H1 (cell line): ENCODE measurements around the gene MFRP. TPM values are rescaled to one million over a fixed set of nuclear protein-coding genes. Genes with fewer than 3 reads are reported as not detected.
A peak's percentile ranks its signal among the peaks of the same experiment; 100 is the strongest.

Experiments used
- CTCF ChIA-PET: fragments of 300-600 bp; sonication (Branson Sonifier 250); formaldehyde crosslinking; loops from one replicate; lab custom pipeline; 2021; ENCODE audit not compliant: partially characterized antibody; lab: Charles Lee
- POLR2A ChIA-PET: fragments of 300-600 bp; sonication (Branson Sonifier 250); formaldehyde crosslinking; loops from one replicate; lab custom pipeline; 2021; ENCODE audit warnings: inconsistent platforms; ENCODE audit not compliant: partially characterized antibody; lab: Charles Lee
- DNase-seq, 2 experiments: peaks; one replicate each; pipeline versions ENCODE4 v3.0.0 to v3.0.0-alpha.2; 2010 to 2022; ENCODE audit warnings: low spot score in 2 of 2, low read depth in 1 of 2, mixed read lengths in 1 of 2
- FAIRE-seq: peaks from 2 replicates; lab custom pipeline; 2011; peaks lifted over from hg19 to GRCh38; lab: Jason Lieb, UNC
- H2AFZ ChIP-seq: 2 replicates; pipeline ENCODE4 v1.8.1; 2012; ENCODE audit warnings: low read length, inconsistent platforms
- H2AK5ac ChIP-seq: 2 replicates; pipeline ENCODE4 v1.6.1; 2013; ENCODE audit warnings: low read depth, low read length
- H2BK120ac ChIP-seq: replicated peaks from 2 replicates; pipeline ENCODE3; 2013; ENCODE audit warnings: low read depth, low read length, inconsistent platforms
- H2BK12ac ChIP-seq: 2 replicates; pipeline ENCODE4 v1.6.1; 2013; ENCODE audit warnings: low read depth, low read length
- H2BK15ac ChIP-seq: 2 replicates; pipeline ENCODE4 v1.6.1; 2013; ENCODE audit warnings: low read length
- H2BK20ac ChIP-seq: 2 replicates; pipeline ENCODE4 v1.6.1; 2013; ENCODE audit warnings: low read length
- H2BK5ac ChIP-seq: 2 replicates; pipeline ENCODE4 v1.6.1; 2013; ENCODE audit warnings: low read depth, low read length
- H3K14ac ChIP-seq: 2 replicates; pipeline ENCODE4 v1.6.1; 2013; ENCODE audit warnings: inconsistent platforms; ENCODE audit not compliant: insufficient read length
- H3K18ac ChIP-seq: 2 replicates; pipeline ENCODE4 v1.6.1; 2013; ENCODE audit warnings: low read length; ENCODE audit errors: extremely low read depth
- H3K23ac ChIP-seq: 2 replicates; pipeline ENCODE4 v1.6.1; 2013; ENCODE audit warnings: inconsistent platforms; ENCODE audit not compliant: insufficient read length
- H3K23me2 ChIP-seq: 2 replicates; pipeline ENCODE4 v1.6.1; 2013; ENCODE audit warnings: low read depth, low read length
- H3K27ac ChIP-seq: 2 replicates; pipeline ENCODE4 v1.6.1; 2011; ENCODE audit warnings: low read depth, low read length, inconsistent platforms
- H3K27me3 ChIP-seq, 4 experiments: replicated peaks in 1 of 4; 1 replicate in 1 of 4; 2 replicates in 3 of 4; pipeline versions ENCODE4 v1.6.1 to v1.8.1; 2011 to 2013; ENCODE audit warnings: low read length in 3 of 4, mild to moderate bottlenecking in 3 of 4, inconsistent platforms in 2 of 4, mixed read lengths in 2 of 4, moderate library complexity in 1 of 4; ENCODE audit not compliant: control insufficient read depth in 3 of 4, insufficient read depth in 3 of 4; ENCODE audit errors: extremely low read depth in 1 of 4
- H3K36me3 ChIP-seq, 4 experiments: 2 replicates each; pipeline versions ENCODE4 v1.6.1 to v1.8.1; 2011 to 2013; ENCODE audit warnings: mild to moderate bottlenecking in 4 of 4, low read length in 3 of 4, moderate library complexity in 2 of 4, control low read depth in 1 of 4, inconsistent platforms in 1 of 4; ENCODE audit not compliant: insufficient read depth in 4 of 4, control insufficient read depth in 2 of 4
- H3K4ac ChIP-seq: replicated peaks from 2 replicates; pipeline ENCODE3; 2013; ENCODE audit warnings: low read length, low read depth, mixed read lengths, inconsistent platforms; ENCODE audit not compliant: insufficient read length
- H3K4me1 ChIP-seq, 4 experiments: replicated peaks in 1 of 4; 1 replicate in 1 of 4; 2 replicates in 3 of 4; pipeline versions ENCODE4 v1.6.1 to v1.8.1; 2011 to 2013; ENCODE audit warnings: low read length in 3 of 4, inconsistent platforms in 2 of 4, mixed read lengths in 1 of 4; ENCODE audit not compliant: insufficient read depth in 4 of 4, control insufficient read depth in 3 of 4
- H3K4me2 ChIP-seq, 2 experiments: 2 replicates each; pipeline versions ENCODE4 v1.6.1 to v1.8.1; 2011 to 2013; ENCODE audit warnings: low read depth in 2 of 2, low read length in 2 of 2, control low read depth in 1 of 2, inconsistent platforms in 1 of 2, mild to moderate bottlenecking in 1 of 2; ENCODE audit not compliant: insufficient read depth in 1 of 2
- H3K4me3 ChIP-seq, 4 experiments: fragments of 200-600, 300-600 bp in 1 of 4; sonication (generic), shearing (Covaris generic), sonication (Bioruptor Twin) in 1 of 4; 2 replicates each; pipeline versions ENCODE4 v1.5.1 to v1.8.1; 2011 to 2016; ENCODE audit warnings: low read length in 4 of 4, low read depth in 3 of 4, control low read depth in 2 of 4, inconsistent platforms in 2 of 4, mild to moderate bottlenecking in 2 of 4, mixed read lengths in 1 of 4, moderate library complexity in 1 of 4; ENCODE audit not compliant: insufficient read depth in 2 of 4; ENCODE audit errors: extremely low read depth in 1 of 4
- H3K56ac ChIP-seq: replicated peaks from 2 replicates; pipeline ENCODE3; 2013; ENCODE audit warnings: low read depth, mild to moderate bottlenecking, mixed read lengths, low read length, inconsistent platforms; ENCODE audit not compliant: insufficient read length
- H3K79me1 ChIP-seq: 2 replicates; pipeline ENCODE4 v1.6.1; 2013; ENCODE audit warnings: low read depth, low read length, control low read depth
- H3K79me2 ChIP-seq, 2 experiments: 2 replicates each; pipeline versions ENCODE4 v1.6.1 to v1.8.1; 2012 to 2013; ENCODE audit warnings: low read length in 2 of 2, mild to moderate bottlenecking in 2 of 2, inconsistent platforms in 1 of 2; ENCODE audit not compliant: insufficient read depth in 2 of 2, control insufficient read depth in 1 of 2
- H3K9ac ChIP-seq, 4 experiments: replicated peaks in 1 of 4; 1 replicate in 1 of 4; 2 replicates in 3 of 4; pipeline versions ENCODE4 v1.6.1 to v1.8.1; 2011 to 2013; ENCODE audit warnings: low read depth in 3 of 4, low read length in 3 of 4, control low read depth in 2 of 4, mild to moderate bottlenecking in 2 of 4, moderate library complexity in 2 of 4, inconsistent platforms in 1 of 4; ENCODE audit errors: extremely low read depth in 1 of 4
- H3K9me3 ChIP-seq, 2 experiments: 2 replicates each; pipeline versions ENCODE4 v1.6.1 to v1.8.1; 2012 to 2013; ENCODE audit warnings: mild to moderate bottlenecking in 2 of 2, moderate library complexity in 2 of 2, control low read depth in 1 of 2, inconsistent platforms in 1 of 2, low read depth in 1 of 2, low read length in 1 of 2, mixed read lengths in 1 of 2; ENCODE audit not compliant: insufficient read depth in 2 of 2
- H4K20me1 ChIP-seq, 2 experiments: replicated peaks in 1 of 2; 2 replicates each; pipeline versions ENCODE3 to v1.8.1; 2011 to 2013; ENCODE audit warnings: inconsistent platforms in 2 of 2, low read length in 2 of 2, mild to moderate bottlenecking in 1 of 2; ENCODE audit not compliant: insufficient read depth in 2 of 2, control insufficient read depth in 1 of 2
- H4K5ac ChIP-seq: 2 replicates; pipeline ENCODE4 v1.6.1; 2013; ENCODE audit warnings: low read length, low read depth, mixed read lengths, inconsistent platforms; ENCODE audit not compliant: insufficient read length
- H4K8ac ChIP-seq: 2 replicates; pipeline ENCODE4 v1.8.0; 2013; ENCODE audit warnings: mild to moderate bottlenecking, moderate library complexity, low read length, inconsistent platforms; ENCODE audit not compliant: insufficient read depth; ENCODE audit errors: extremely low read depth
- H4K91ac ChIP-seq: replicated peaks from 2 replicates; pipeline ENCODE3; 2013; ENCODE audit warnings: low read length, mixed read lengths, inconsistent platforms; ENCODE audit not compliant: insufficient read length
- BCL11A ChIP-seq, 2 experiments: IDR thresholded peaks; one replicate each; pipeline ENCODE4 v1.6.1; 2011; ENCODE audit warnings: low read depth in 2 of 2, low read length in 2 of 2, mild to moderate bottlenecking in 2 of 2
- CHD1 ChIP-seq: IDR thresholded peaks from 2 replicates; pipeline ENCODE4 v1.6.1; 2012; ENCODE audit warnings: low read depth, low read length, improper control_type of control experiment
- EP300 ChIP-seq, 2 experiments: IDR thresholded peaks; 1 replicate in 1 of 2; 2 replicates in 1 of 2; pipeline ENCODE4 v1.6.1; 2011 to 2012; ENCODE audit warnings: low read depth in 2 of 2, low read length in 2 of 2, mild to moderate bottlenecking in 2 of 2, borderline replicate concordance in 1 of 2, inconsistent platforms in 1 of 2, moderate library complexity in 1 of 2
- GTF2F1 ChIP-seq: IDR thresholded peaks from 2 replicates; pipeline ENCODE4 v1.6.1; 2012; ENCODE audit warnings: low read depth, low read length, improper control_type of control experiment, borderline replicate concordance
- HDAC2 ChIP-seq, 2 experiments: fragments of 300-600 bp in 1 of 2; sonication (generic) in 1 of 2; IDR thresholded peaks; 2 replicates each; pipeline ENCODE4 v1.6.1; 2011 to 2012; ENCODE audit warnings: low read depth in 2 of 2, low read length in 2 of 2, mild to moderate bottlenecking in 2 of 2, moderate library complexity in 2 of 2, borderline replicate concordance in 1 of 2, inconsistent platforms in 1 of 2
- KDM1A ChIP-seq: fragments of 200-600, 300-600 bp; sonication (generic); IDR thresholded peaks from 2 replicates; pipeline ENCODE4 v1.7.1; 2016; ENCODE audit warnings: mild to moderate bottlenecking, low read length, borderline replicate concordance
- KDM4A ChIP-seq: IDR thresholded peaks from one replicate; pipeline ENCODE4 v1.7.1; 2012; ENCODE audit warnings: low read depth, mild to moderate bottlenecking, moderate library complexity, low read length, inconsistent platforms; ENCODE audit not compliant: severe bottlenecking
- MAX ChIP-seq: IDR thresholded peaks from 2 replicates; pipeline ENCODE4 v1.6.1; 2012; ENCODE audit warnings: inconsistent platforms
- NANOG ChIP-seq: IDR thresholded peaks from 2 replicates; pipeline ENCODE4 v1.6.1; 2011; ENCODE audit warnings: low read length, low read depth, mild to moderate bottlenecking, inconsistent platforms; ENCODE audit not compliant: insufficient read depth, poor library complexity, severe bottlenecking
- POLR2A ChIP-seq, 2 experiments: IDR thresholded peaks; 1 replicate in 1 of 2; 2 replicates in 1 of 2; pipeline ENCODE4 v1.6.1; 2011; ENCODE audit warnings: low read depth in 2 of 2, low read length in 2 of 2, mild to moderate bottlenecking in 2 of 2; ENCODE audit errors: control extremely low read depth in 1 of 2
- SIX5 ChIP-seq: IDR thresholded peaks from 2 replicates; pipeline ENCODE4 v1.6.1; 2011; ENCODE audit warnings: mild to moderate bottlenecking, low read depth, low read length
- WGBS, 2 experiments: shearing (Covaris generic) in 1 of 2; methylation state at CpG; one replicate each; pipeline versions ENCODE4 v1.1.6 to v1.1.7; 2013 to 2015; ENCODE audit warnings: low lambda C conversion rate in 2 of 2, mixed read lengths in 2 of 2, inconsistent platforms in 1 of 2, low coverage in 1 of 2, missing lambda C conversion rate in 1 of 2; ENCODE audit not compliant: insufficient replicate concordance in 2 of 2, insufficient coverage in 1 of 2, insufficient read length in 1 of 2; ENCODE audit errors: extremely low coverage in 1 of 2, missing lambda C conversion rate in 1 of 2; 5-methylcytosine and 5-hydroxymethylcytosine counted together
- polyA plus RNA-seq, 7 experiments: library from polyadenylated mRNA; depleted of rRNA in 3 of 7; stranded (reverse) in 5 of 7; unstranded in 2 of 7; fragments of >200 nt in 5 of 7; fragments of 200-250 nt in 2 of 7; gene quantifications; 1 replicate in 5 of 7; 2 replicates in 1 of 7; 4 replicates in 1 of 7; pipeline versions ENCODE4 v1.2.1 to v1.2.3, GENCODE V29; 2011 to 2013; ENCODE audit warnings: missing spikeins in 2 of 7, mixed read lengths in 2 of 7
- total RNA-seq: library from RNA; stranded (reverse); fragmentation: NEBNext Ultra II Directional; extraction: Animal tissue kit (Norgen Biotek cat#: 25700); gene quantifications from 2 replicates; pipeline ENCODE4 v1.2.1, GENCODE V29; 2021

MFRP gene
- total and polyA plus RNA-seq, 2 of the 8 experiments (the other 6 are each of a cell fraction or from before 2014, with no cell fraction given), result 0.02 TPM; not detected in 1

- peaks cover 0 to 7% (median 6%) of the 10 kb centered on the region in 4 experiments; a peak in 6 of 7 replicates for H3K4me1 ChIP-seq
- H3K23me2 ChIP-seq, result peaks cover 3% of the 10 kb centered on the region; the same call in 1 of the 2 replicates
- H2BK120ac ChIP-seq, result no peak overlapping the region
- no peak overlapping the region for H2AK5ac ChIP-seq
- peaks cover 0 to 10% (median 8%) of the 10 kb centered on the region in 4 experiments; a peak in 4 of 7 replicates for H3K27me3 ChIP-seq
- no peak overlapping the region for H3K27ac ChIP-seq
- H3K4me2 ChIP-seq, result no peak overlapping the region
- FAIRE-seq (no peak), DNase-seq (no peak)
- no peak overlapping the region for H2BK12ac ChIP-seq
- H3K4me3 ChIP-seq, result no peak overlapping the region
- H3K36me3 ChIP-seq, result peaks cover 0 to 23% (median 3%) of the 10 kb centered on the region in 4 experiments; a peak in 5 of 8 replicates
- ChIA-PET POLR2A (interaction anchor here (0.6 to 5.6 kb wide), 6 partner anchors 7 to 225 kb away, joined by 3 to 44 read pairs (median 4); partner anchors contain the start of gene MCAM), CTCF (interaction anchor here (1.4 to 13.8 kb wide), 6 partner anchors 8 to 165 kb away, joined by 3 to 174 read pairs (median 10); no protein-coding TSS in a partner anchor)
- H3K9me3 ChIP-seq, result no peaks in the 10 kb centered on the region
- H3K4ac ChIP-seq, result no peak overlapping the region
- no peak overlapping the region for H3K9ac ChIP-seq
- no peak overlapping the region for H3K14ac ChIP-seq
- WGBS, 2 experiments, result 90% methylated on average over 17 of the region's 17 CpGs; no CpG with 5 or more reads in 1 of the 2 experiments
- H2BK20ac ChIP-seq, result no peak overlapping the region
- no peak overlapping the region for H2AFZ ChIP-seq
- no peak overlapping the region for H3K23ac ChIP-seq
- H4K5ac ChIP-seq, result no peak overlapping the region
- H4K8ac ChIP-seq, result peak overlapping the region; percentile 16; the same call in 1 of the 2 replicates
- H3K56ac ChIP-seq, result no peak overlapping the region
- no peak overlapping the region for H3K18ac ChIP-seq
- H3K79me1 ChIP-seq, result no peaks in the 10 kb centered on the region
- H2BK5ac ChIP-seq, result no peak overlapping the region
- H4K91ac ChIP-seq, result no peak overlapping the region
- no peaks in the 10 kb centered on the region for H3K79me2 ChIP-seq
- H4K20me1 ChIP-seq, result peaks cover 4 to 6% of the 10 kb centered on the region in 2 experiments
- no peak overlapping the region for H2BK15ac ChIP-seq
- TF ChIP-seq BCL11A (IDR thresholded peaks at IDR 0.05; ENCODE audit: low read depth in 2 of 2, low read length in 2 of 2) (no peak), KDM1A (no peak), NANOG (no peak), HDAC2 (IDR thresholded peaks at IDR 0.05; ENCODE audit: borderline replicate concordance in 1 of 2, low read depth in 2 of 2, low read length in 2 of 2) (no peak), GTF2F1 (no peak), CHD1 (no peak), POLR2A (IDR thresholded peaks at IDR 0.05; ENCODE audit: control extremely low read depth in 1 of 2, low read depth in 2 of 2, low read length in 2 of 2) (no peak), SIX5 (no peak), KDM4A (no peak), EP300 (IDR thresholded peaks at IDR 0.05; ENCODE audit: borderline replicate concordance in 1 of 2, low read depth in 2 of 2, low read length in 2 of 2) (no peak), MAX (no peak)
Observed at GRCh38 chr11:119309953-119310681, 36.4 kb downstream of the MFRP start.
